IMR-90 (cell line): ENCODE results near the gene SCN10A. TPM values are rescaled to one million over a fixed set of nuclear protein-coding genes. Genes with fewer than 3 reads are reported as not detected.

Source experiments
- ATAC-seq: fragments of 200-7000 bp; cut with Tn5 transposase; 2 replicates; pipeline ENCODE4 v1.9.1; 2020; ENCODE audit warnings: low read depth, mild to moderate bottlenecking, moderate library complexity
- BruUV-seq: library from RNA; stranded (reverse); fragments of 400-500 nt; replicated peaks from 2 replicates; lab custom pipeline; 2021; lab: Mats Ljungman, UMichigan
- CTCF ChIA-PET: fragments of 300-600 bp; formaldehyde crosslinking; extraction: SDS; loops from one replicate; lab custom pipeline; 2021; ENCODE audit warnings: antibody characterized with exemption; lab: Yijun Ruan, JAX
- POLR2A ChIA-PET: fragments of 300-600 bp; sonication (Branson Sonifier 250); formaldehyde crosslinking; loops from one replicate; lab custom pipeline; 2022; ENCODE audit warnings: antibody characterized with exemption; ENCODE audit not compliant: unreplicated experiment; lab: Charles Lee
- DNase-seq: peaks from one replicate; pipeline ENCODE4 v3.0.0; 2013
- H2AFZ ChIP-seq: replicated peaks from 2 replicates; pipeline ENCODE3; 2013; ENCODE audit warnings: low read length, mild to moderate bottlenecking; ENCODE audit not compliant: poor library complexity
- H2AK5ac ChIP-seq: 2 replicates; pipeline ENCODE4 v1.6.1; 2013; ENCODE audit warnings: low read depth, low read length, inconsistent platforms
- H2AK9ac ChIP-seq: replicated peaks from 2 replicates; pipeline ENCODE3; 2013; ENCODE audit warnings: mild to moderate bottlenecking, low read depth, low read length, moderate library complexity; ENCODE audit not compliant: poor library complexity
- H2BK120ac ChIP-seq: 2 replicates; pipeline ENCODE4 v1.6.1; 2013; ENCODE audit warnings: low read depth, low read length, inconsistent platforms
- H2BK15ac ChIP-seq: 3 replicates; pipeline ENCODE4 v1.6.1; 2013; ENCODE audit warnings: low read depth, low read length, inconsistent platforms
- H2BK20ac ChIP-seq: 2 replicates; pipeline ENCODE4 v1.6.1; 2013; ENCODE audit warnings: low read depth, mild to moderate bottlenecking, inconsistent platforms, low read length, moderate library complexity
- H2BK5ac ChIP-seq: 2 replicates; pipeline ENCODE4 v1.6.1; 2013; ENCODE audit warnings: mild to moderate bottlenecking, low read depth, low read length, inconsistent platforms; ENCODE audit not compliant: poor library complexity, severe bottlenecking
- H3K14ac ChIP-seq: replicated peaks from 2 replicates; pipeline ENCODE4 v1.6.1; 2013; ENCODE audit warnings: low read depth, low read length, inconsistent platforms
- H3K18ac ChIP-seq: 2 replicates; pipeline ENCODE4 v1.6.1; 2013; ENCODE audit warnings: low read depth, low read length, control low read depth
- H3K23ac ChIP-seq: 2 replicates; pipeline ENCODE4 v1.6.1; 2013; ENCODE audit warnings: low read depth, low read length, inconsistent platforms
- H3K27ac ChIP-seq: 2 replicates; pipeline ENCODE4 v1.5.1; 2013; ENCODE audit warnings: mild to moderate bottlenecking, control low read depth, low read length; ENCODE audit not compliant: insufficient read depth
- H3K27me3 ChIP-seq: 2 replicates; pipeline ENCODE4 v1.6.1; 2013; ENCODE audit warnings: low read length; ENCODE audit not compliant: control insufficient read depth, insufficient read depth
- H3K36me3 ChIP-seq: 2 replicates; pipeline ENCODE4 v1.6.1; 2013; ENCODE audit warnings: low read length, mixed read lengths; ENCODE audit not compliant: control insufficient read depth, insufficient read depth
- H3K4ac ChIP-seq: 2 replicates; pipeline ENCODE4 v1.6.1; 2013; ENCODE audit warnings: low read depth, low read length, inconsistent platforms
- H3K4me1 ChIP-seq: 2 replicates; pipeline ENCODE4 v1.6.1; 2013; ENCODE audit warnings: low read length, mixed read lengths; ENCODE audit not compliant: control insufficient read depth, insufficient read depth
- H3K4me2 ChIP-seq: 2 replicates; pipeline ENCODE4 v1.6.1; 2013; ENCODE audit warnings: low read depth, mild to moderate bottlenecking, control low read depth, low read length, moderate library complexity
- H3K4me3 ChIP-seq: 2 replicates; pipeline ENCODE4 v1.5.1; 2013; ENCODE audit warnings: low read depth, mild to moderate bottlenecking, control low read depth, low read length, moderate library complexity; ENCODE audit not compliant: insufficient read depth
- H3K56ac ChIP-seq: 2 replicates; pipeline ENCODE4 v1.6.1; 2013; ENCODE audit warnings: low read length, inconsistent platforms; ENCODE audit not compliant: insufficient read depth; ENCODE audit errors: extremely low read depth
- H3K79me1 ChIP-seq, 2 experiments: 2 replicates each; pipeline ENCODE4 v1.6.1; 2013; ENCODE audit warnings: low read length in 2 of 2, inconsistent platforms in 1 of 2, low read depth in 1 of 2
- H3K9ac ChIP-seq: 2 replicates; pipeline ENCODE4 v1.6.1; 2013; ENCODE audit warnings: low read depth, low read length, control low read depth
- H3K9me1 ChIP-seq: 2 replicates; pipeline ENCODE4 v1.6.1; 2013; ENCODE audit warnings: low read length, inconsistent platforms; ENCODE audit not compliant: insufficient read depth
- H3K9me3 ChIP-seq: 2 replicates; pipeline ENCODE4 v1.6.1; 2013; ENCODE audit warnings: low read length; ENCODE audit not compliant: control insufficient read depth, insufficient read depth
- H4K20me1 ChIP-seq: 2 replicates; pipeline ENCODE4 v1.6.1; 2013; ENCODE audit warnings: low read length, inconsistent platforms; ENCODE audit not compliant: insufficient read depth
- H4K5ac ChIP-seq: 2 replicates; pipeline ENCODE4 v1.6.1; 2013; ENCODE audit warnings: mild to moderate bottlenecking, low read depth, low read length, control low read depth
- H4K8ac ChIP-seq, 2 experiments: 2 replicates each; pipeline ENCODE4 v1.6.1; 2013; ENCODE audit warnings: low read depth in 2 of 2, low read length in 2 of 2, control low read depth in 1 of 2, inconsistent platforms in 1 of 2
- H4K91ac ChIP-seq: 2 replicates; pipeline ENCODE4 v1.6.1; 2013; ENCODE audit warnings: low read depth, low read length, inconsistent platforms; ENCODE audit not compliant: insufficient read depth
- BHLHE40 ChIP-seq: fragments of 150-350 bp; IDR thresholded peaks from 2 replicates; pipeline ENCODE4 v1.6.1; 2016; ENCODE audit warnings: mild to moderate bottlenecking, low read depth, low read length
- CEBPB ChIP-seq: IDR thresholded peaks from 2 replicates; pipeline ENCODE4 v1.6.1; 2012; ENCODE audit warnings: low read depth, low read length, improper control_type of control experiment
- CHD1 ChIP-seq: IDR thresholded peaks from 2 replicates; pipeline ENCODE4 v1.6.1; 2012; ENCODE audit warnings: low read depth, low read length, improper control_type of control experiment
- CTCF ChIP-seq: conservative IDR thresholded peaks from 2 replicates; pipeline ENCODE4 v1.5.1; 2012; ENCODE audit warnings: mild to moderate bottlenecking, low read depth, low read length, improper control_type of control experiment
- ELK1 ChIP-seq: fragments of 150-350 bp; IDR thresholded peaks from 2 replicates; pipeline ENCODE4 v1.6.1; 2016; ENCODE audit warnings: low read depth, mild to moderate bottlenecking, low read length, moderate library complexity, borderline replicate concordance
- MAFK ChIP-seq: IDR thresholded peaks from 2 replicates; pipeline ENCODE4 v1.6.1; 2012; ENCODE audit warnings: low read depth, low read length, improper control_type of control experiment
- MAZ ChIP-seq: IDR thresholded peaks from 2 replicates; pipeline ENCODE4 v1.6.1; 2012; ENCODE audit warnings: low read depth, mild to moderate bottlenecking, low read length, improper control_type of control experiment, moderate library complexity, borderline replicate concordance
- MXI1 ChIP-seq: IDR thresholded peaks from 2 replicates; pipeline ENCODE4 v1.6.1; 2012; ENCODE audit warnings: low read depth, mild to moderate bottlenecking, low read length, moderate library complexity, borderline replicate concordance
- NFE2L2 ChIP-seq: fragments of 150-350 bp; IDR thresholded peaks from 2 replicates; pipeline ENCODE4 v1.6.1; 2016; ENCODE audit warnings: low read depth, mild to moderate bottlenecking, low read length
- POLR2A ChIP-seq: IDR thresholded peaks from 2 replicates; pipeline ENCODE4 v1.6.1; 2012; ENCODE audit warnings: mild to moderate bottlenecking, low read depth, low read length
- RAD21 ChIP-seq: IDR thresholded peaks from 2 replicates; pipeline ENCODE4 v1.6.1; 2012; ENCODE audit warnings: low read length, improper control_type of control experiment
- RCOR1 ChIP-seq: IDR thresholded peaks from 2 replicates; pipeline ENCODE4 v1.6.1; 2012; ENCODE audit warnings: mild to moderate bottlenecking, low read length, improper control_type of control experiment; ENCODE audit not compliant: insufficient replicate concordance
- RFX5 ChIP-seq: IDR thresholded peaks from 2 replicates; pipeline ENCODE4 v1.8.0; 2012; ENCODE audit warnings: low read depth, mild to moderate bottlenecking, low read length, moderate library complexity
- SMC3 ChIP-seq: fragments of 150-350 bp; IDR thresholded peaks from 2 replicates; pipeline ENCODE4 v1.6.1; 2016; ENCODE audit warnings: low read depth, mild to moderate bottlenecking, antibody characterized with exemption, low read length, moderate library complexity
- USF2 ChIP-seq: fragments of 150-350 bp; IDR thresholded peaks from 2 replicates; pipeline ENCODE4 v1.6.1; 2017; ENCODE audit warnings: mild to moderate bottlenecking, antibody characterized with exemption, low read length, low read depth
- WGBS, 2 experiments: methylation state at CpG; one replicate each; pipeline versions ENCODE4 v1.1.5 to v1.1.7; 2013; ENCODE audit warnings: missing lambda C conversion rate in 2 of 2; ENCODE audit not compliant: insufficient read length in 1 of 2; ENCODE audit errors: extremely low coverage in 2 of 2; 5-methylcytosine and 5-hydroxymethylcytosine counted together
- dilution Hi-C: fragments of 300-500 bp; cut with HindIII; formaldehyde crosslinking; loops from one replicate; pipeline ENCODE4 v1.14.3; 2018; ENCODE audit warnings: low sequenced_read_pairs; ENCODE audit not compliant: unreplicated experiment
- in situ Hi-C: fragments of 300-500 bp; cut with MboI; formaldehyde crosslinking; loops from 3 replicates; pipeline ENCODE4 v1.14.3; 2019; ENCODE audit warnings: low sequenced_read_pairs, inconsistent platforms, mixed read lengths
- intact Hi-C: fragments of 100-400 bp; cut with micrococcal nuclease; formaldehyde crosslinking; loops from 2 replicates; pipeline ENCODE4 v1.10.0; 2022
- polyA plus RNA-seq, 3 experiments: library from polyadenylated mRNA; depleted of rRNA; stranded (reverse); fragments of >200 nt; gene quantifications; 2 replicates each; pipeline ENCODE4 v1.2.3, GENCODE V29; 2012; ENCODE audit warnings: low replicate concordance in 1 of 3
- total RNA-seq: library from RNA; depleted of rRNA; stranded (reverse); fragments of >200 nt; gene quantifications from 2 replicates; pipeline ENCODE4 v1.2.3, GENCODE V29; 2012

The SCN10A gene
- total and polyA plus RNA-seq, 2 of the 4 experiments (the other 2 are of a cell fraction): not detected

GRCh38 chr3:38696034-38696433, 120.0 kb downstream of the SCN10A start:
- H3K27ac ChIP-seq: no peak overlapping the region
- in situ Hi-C loops (no loop called here), dilution Hi-C loops (no loop called here), intact Hi-C loops (no loop called here)
- no peak overlapping the region for H3K4me2 ChIP-seq
- H2AK9ac ChIP-seq: no peak overlapping the region
- no peak overlapping the region for H2BK5ac ChIP-seq
- ATAC-seq (no peak), DNase-seq (no peak)
- H3K9ac ChIP-seq: no peak overlapping the region
- no peaks in the 10 kb centered on the region for H3K4me1 ChIP-seq
- no peak overlapping the region for H3K14ac ChIP-seq
- TF ChIP-seq CEBPB (no peak), CHD1 (no peak), RFX5 (no peak), MAFK (no peak), MXI1 (no peak), NFE2L2 (no peak), ELK1 (no peak), USF2 (no peak), BHLHE40 (no peak), RAD21 (no peak), CTCF (no peak), MAZ (no peak), POLR2A (no peak), RCOR1 (no peak), SMC3 (no peak)
- ChIA-PET POLR2A (no interaction called here), CTCF (no interaction called here)
- no peak overlapping the region for H4K5ac ChIP-seq
- no peak overlapping the region for H2BK15ac ChIP-seq
- no peak overlapping the region for H2AK5ac ChIP-seq
- no peaks in the 10 kb centered on the region for H3K36me3 ChIP-seq
- H3K18ac ChIP-seq: no peak overlapping the region
- no peaks in the 10 kb centered on the region for H4K20me1 ChIP-seq
- no peak overlapping the region for H3K4ac ChIP-seq
- H2BK20ac ChIP-seq: no peak overlapping the region
- H4K8ac ChIP-seq: no peak overlapping the region
- no peak overlapping the region for H2BK120ac ChIP-seq
- H3K4me3 ChIP-seq: no peak overlapping the region
- no peaks in the 10 kb centered on the region for H3K79me1 ChIP-seq
- BruUV-seq: no TSS peak
- H3K27me3 ChIP-seq: peaks cover 2% of the 10 kb centered on the region; the same call in 1 of the 2 replicates
- no peak overlapping the region for H3K56ac ChIP-seq
- H2AFZ ChIP-seq: no peak overlapping the region
- WGBS, 2 experiments: no CpG with 5 or more reads among the region's 2 CpGs
- H3K9me3 ChIP-seq: no peaks in the 10 kb centered on the region
- no peak overlapping the region for H4K91ac ChIP-seq
- H3K23ac ChIP-seq: no peak overlapping the region
- no peaks in the 10 kb centered on the region for H3K9me1 ChIP-seq
